Measurements from ENCODE around the gene PNPLA6.

GRCh38 chr19:7554565-7554964, 19.0 kb downstream of the PNPLA6 start:
- no peak for TF ChIP-seq RAD21 (IDR thresholded peaks at IDR 0.05; ENCODE audit: low read length)
- no peak for TF ChIP-seq FOS (IDR thresholded peaks at IDR 0.05; ENCODE audit: low read depth, low read length)
- no peak for TF ChIP-seq CTCF (conservative IDR thresholded peaks at IDR 0.05; ENCODE audit: low read depth, low read length)
- TF ChIP-seq POLR2A (IDR thresholded peaks at IDR 0.05; ENCODE audit: low read depth, low read length): no peak
- TF ChIP-seq RCOR1 (IDR thresholded peaks at IDR 0.05; ENCODE audit: insufficient replicate concordance, low read length): no peak
- TF ChIP-seq, protein P1, sequence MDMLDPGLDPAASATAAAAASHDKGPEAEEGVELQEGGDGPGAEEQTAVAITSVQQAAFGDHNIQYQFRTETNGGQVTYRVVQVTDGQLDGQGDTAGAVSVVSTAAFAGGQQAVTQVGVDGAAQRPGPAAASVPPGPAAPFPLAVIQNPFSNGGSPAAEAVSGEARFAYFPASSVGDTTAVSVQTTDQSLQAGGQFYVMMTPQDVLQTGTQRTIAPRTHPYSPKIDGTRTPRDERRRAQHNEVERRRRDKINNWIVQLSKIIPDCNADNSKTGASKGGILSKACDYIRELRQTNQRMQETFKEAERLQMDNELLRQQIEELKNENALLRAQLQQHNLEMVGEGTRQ (IDR thresholded peaks at IDR 0.05; ENCODE audit: low read depth, low read length): no peak
- no peak for TF ChIP-seq RFX5 (IDR thresholded peaks at IDR 0.05; ENCODE audit: low read depth, low read length)
- no peak for TF ChIP-seq MAFK (IDR thresholded peaks at IDR 0.05; ENCODE audit: low read depth, low read length)
- no peak for TF ChIP-seq MXI1 (IDR thresholded peaks at IDR 0.05; ENCODE audit: borderline replicate concordance, low read depth, low read length)
- TF ChIP-seq CEBPB (IDR thresholded peaks at IDR 0.05; ENCODE audit: low read depth, low read length): no peak
- no peak for TF ChIP-seq CHD1 (IDR thresholded peaks at IDR 0.05; ENCODE audit: low read depth, low read length)
- no peak for TF ChIP-seq SMC3 (IDR thresholded peaks at IDR 0.05; ENCODE audit: low read depth, low read length)
- TF ChIP-seq BHLHE40 (IDR thresholded peaks at IDR 0.05; ENCODE audit: low read depth, low read length): no peak
- TF ChIP-seq ELK1 (IDR thresholded peaks at IDR 0.05; ENCODE audit: borderline replicate concordance, low read depth, low read length): no peak
